Liver (tissue), 9 donors: ENCODE results near the gene UROC1. TPM values are rescaled to one million over a fixed set of nuclear protein-coding genes. Genes with fewer than 3 reads are reported as not detected.

Source experiments
- DNase-seq: peaks from one replicate; pipeline ENCODE4 v3.0.0-alpha.2; 2017; ENCODE audit warnings: low spot score
- H3K27ac ChIP-seq, 2 donors: one replicate each; pipeline ENCODE4 v1.7.0; 2013; ENCODE audit warnings: inconsistent platforms in 2 of 2, low read length in 2 of 2, control low read depth in 1 of 2, low read depth in 1 of 2, mild to moderate bottlenecking in 1 of 2
- H3K27me3 ChIP-seq, 4 donors: one replicate each; pipeline versions ENCODE4 v1.6.1 to v1.7.0; 2013; ENCODE audit warnings: low read length in 3 of 4, inconsistent platforms in 1 of 4, mild to moderate bottlenecking in 1 of 4, moderate library complexity in 1 of 4; ENCODE audit not compliant: control insufficient read depth in 4 of 4, insufficient read depth in 4 of 4
- H3K36me3 ChIP-seq, 4 donors: one replicate each; pipeline versions ENCODE4 v1.6.1 to v1.7.0; 2013; ENCODE audit warnings: low read length in 3 of 4, mild to moderate bottlenecking in 3 of 4, low read depth in 1 of 4, moderate library complexity in 1 of 4; ENCODE audit not compliant: control insufficient read depth in 4 of 4, insufficient read depth in 3 of 4
- H3K4me1 ChIP-seq, 4 donors: one replicate each; pipeline versions ENCODE4 v1.6.1 to v1.7.0; 2013; ENCODE audit warnings: low read length in 3 of 4, mild to moderate bottlenecking in 3 of 4, moderate library complexity in 1 of 4; ENCODE audit not compliant: control insufficient read depth in 4 of 4, insufficient read depth in 4 of 4
- H3K4me3 ChIP-seq, 3 donors: one replicate each; pipeline versions ENCODE4 v1.6.1 to v1.7.0; 2013; ENCODE audit warnings: low read length in 3 of 3, control low read depth in 1 of 3, low read depth in 1 of 3, mild to moderate bottlenecking in 1 of 3
- H3K9ac ChIP-seq, 2 donors: one replicate each; pipeline ENCODE4 v1.7.0; 2013; ENCODE audit warnings: low read length in 2 of 2, mild to moderate bottlenecking in 2 of 2, moderate library complexity in 2 of 2, control low read depth in 1 of 2, low read depth in 1 of 2
- H3K9me3 ChIP-seq, 4 donors: one replicate each; pipeline versions ENCODE4 v1.6.1 to v1.7.0; 2013; ENCODE audit warnings: low read length in 3 of 4; ENCODE audit not compliant: control insufficient read depth in 4 of 4
- FOXA2 ChIP-seq: IDR thresholded peaks from 2 replicates; pipeline ENCODE4 v1.6.1; 2016; ENCODE audit warnings: antibody characterized with exemption
- GABPA ChIP-seq, 2 donors: IDR thresholded peaks in 1 of 2; conservative IDR thresholded peaks in 1 of 2; 2 replicates each; pipeline ENCODE4 v1.6.1; 2016; ENCODE audit warnings: antibody characterized with exemption in 2 of 2, mild to moderate bottlenecking in 1 of 2, moderate library complexity in 1 of 2
- HNF4G ChIP-seq: IDR thresholded peaks from 2 replicates; pipeline ENCODE4 v1.6.1; 2016; ENCODE audit warnings: antibody characterized with exemption
- MAX ChIP-seq: IDR thresholded peaks from 2 replicates; pipeline ENCODE4 v1.6.1; 2016; ENCODE audit warnings: antibody characterized with exemption
- NR2F2 ChIP-seq: IDR thresholded peaks from 2 replicates; pipeline ENCODE4 v1.6.1; 2016; ENCODE audit warnings: antibody characterized with exemption
- RAD21 ChIP-seq, 2 donors: IDR thresholded peaks; 2 replicates each; pipeline ENCODE4 v1.6.1; 2016; ENCODE audit warnings: antibody characterized with exemption in 2 of 2, mild to moderate bottlenecking in 2 of 2
- REST ChIP-seq: IDR thresholded peaks from 2 replicates; pipeline ENCODE4 v1.6.1; 2016; ENCODE audit warnings: antibody characterized with exemption, mild to moderate bottlenecking
- RXRA ChIP-seq, 2 donors: IDR thresholded peaks; 2 replicates each; pipeline ENCODE4 v1.6.1; 2017 to 2018; ENCODE audit warnings: antibody characterized with exemption in 2 of 2, mild to moderate bottlenecking in 1 of 2
- SP1 ChIP-seq: IDR thresholded peaks from 2 replicates; pipeline ENCODE4 v1.6.1; 2018; ENCODE audit warnings: antibody characterized with exemption, mild to moderate bottlenecking
- TAF1 ChIP-seq: conservative IDR thresholded peaks from 2 replicates; pipeline ENCODE4 v1.6.1; 2016; ENCODE audit warnings: antibody characterized with exemption, mild to moderate bottlenecking
- YY1 ChIP-seq: IDR thresholded peaks from 2 replicates; pipeline ENCODE4 v1.6.1; 2016; ENCODE audit warnings: antibody characterized with exemption, mild to moderate bottlenecking
- WGBS: extraction: QIAGEN DNeasy Blood & Tissue Kit; methylation state at CpG from one replicate; pipeline ENCODE4 v1.1.7; 2013; 5-methylcytosine and 5-hydroxymethylcytosine counted together
- polyA plus RNA-seq, 2 donors: library from polyadenylated mRNA; stranded (reverse) in 1 of 2; unstranded in 1 of 2; fragments of 200-250 nt in 1 of 2; fragments of >200 nt in 1 of 2; fragmentation: Nextera tagmentation in 1 of 2; extraction: Ambion mirVana in 1 of 2; gene quantifications; one replicate each; pipeline versions ENCODE4 v1.2.1 to v1.2.3, GENCODE V29; 2013 to 2015
- total RNA-seq, 2 donors: library from RNA; depleted of rRNA; stranded (reverse); fragments of >200 nt; gene quantifications; one replicate each; pipeline ENCODE4 v1.2.3, GENCODE V29; 2014
- TF ChIP-seq, protein P1 (sequence below): IDR thresholded peaks from 2 replicates; pipeline ENCODE4 v1.6.1; 2016; ENCODE audit warnings: antibody characterized with exemption
- TF ChIP-seq, protein P2 (sequence below): IDR thresholded peaks from 2 replicates; pipeline ENCODE4 v1.6.1; 2016; ENCODE audit warnings: antibody characterized with exemption
- TF ChIP-seq, protein P3 (sequence below): fragments of 150-350 bp; IDR thresholded peaks from 2 replicates; pipeline ENCODE4 v1.5.1; 2017; ENCODE audit warnings: improper control_type of control experiment, low read depth, low read length; ENCODE audit not compliant: missing input control
- donor health status: healthy.
- donor health status: healthy.
- donor health status: healthy.
- donor health status: healthy.
- donor health status: healthy.

UROC1 gene
- total and polyA plus RNA-seq, 4 donors: 5.9 to 28.4 (median 18.2) TPM

DNA sequence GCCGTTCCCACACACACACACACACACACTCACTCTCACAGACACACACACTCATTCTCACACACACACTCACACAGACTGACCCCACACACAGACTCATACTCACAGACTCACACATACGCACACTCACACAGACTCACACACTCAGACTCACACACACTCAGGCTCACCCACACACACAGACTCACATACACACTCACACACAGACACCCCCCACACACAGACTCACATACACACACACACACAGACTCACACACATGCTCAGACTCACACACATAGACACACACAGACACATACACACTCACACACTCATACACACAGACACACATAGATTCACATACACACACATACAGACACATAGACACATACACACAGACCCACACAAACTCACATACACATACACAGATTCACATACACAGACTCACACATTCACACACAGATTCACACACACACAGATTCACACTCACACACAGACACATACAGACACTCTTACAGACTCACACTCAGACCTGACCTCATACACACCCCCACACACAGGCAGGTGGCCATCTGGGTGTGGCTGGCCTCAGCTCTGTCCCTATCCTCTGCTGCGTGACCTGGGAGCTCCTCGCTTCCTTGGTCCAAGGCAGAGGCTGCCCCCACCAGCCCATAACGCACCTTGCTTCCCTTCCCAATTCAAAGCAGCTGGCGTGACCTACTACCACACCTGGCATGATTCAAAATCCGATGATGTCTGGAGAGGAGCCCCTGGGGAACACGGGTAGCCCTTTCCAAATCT, 39.3 kb upstream of the UROC1 start:
- 93% methylated on average over 8 of the region's 8 CpGs for WGBS
- no peak for DNase-seq
- Histone ChIP-seq H3K4me1 (no peaks in the 10 kb centered on the region), H3K27ac (no peak overlapping the region), H3K4me3 (no peak overlapping the region), H3K27me3 (no peaks in the 10 kb centered on the region), H3K9me3 (no peaks in the 10 kb centered on the region), H3K9ac (no peak overlapping the region), H3K36me3 (no peaks in the 10 kb centered on the region)
- no peak for TF ChIP-seq MAX
- TF ChIP-seq, protein P1, sequence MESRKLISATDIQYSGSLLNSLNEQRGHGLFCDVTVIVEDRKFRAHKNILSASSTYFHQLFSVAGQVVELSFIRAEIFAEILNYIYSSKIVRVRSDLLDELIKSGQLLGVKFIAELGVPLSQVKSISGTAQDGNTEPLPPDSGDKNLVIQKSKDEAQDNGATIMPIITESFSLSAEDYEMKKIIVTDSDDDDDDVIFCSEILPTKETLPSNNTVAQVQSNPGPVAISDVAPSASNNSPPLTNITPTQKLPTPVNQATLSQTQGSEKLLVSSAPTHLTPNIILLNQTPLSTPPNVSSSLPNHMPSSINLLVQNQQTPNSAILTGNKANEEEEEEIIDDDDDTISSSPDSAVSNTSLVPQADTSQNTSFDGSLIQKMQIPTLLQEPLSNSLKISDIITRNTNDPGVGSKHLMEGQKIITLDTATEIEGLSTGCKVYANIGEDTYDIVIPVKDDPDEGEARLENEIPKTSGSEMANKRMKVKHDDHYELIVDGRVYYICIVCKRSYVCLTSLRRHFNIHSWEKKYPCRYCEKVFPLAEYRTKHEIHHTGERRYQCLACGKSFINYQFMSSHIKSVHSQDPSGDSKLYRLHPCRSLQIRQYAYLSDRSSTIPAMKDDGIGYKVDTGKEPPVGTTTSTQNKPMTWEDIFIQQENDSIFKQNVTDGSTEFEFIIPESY: no peak
- TF ChIP-seq RXRA (IDR thresholded peaks at IDR 0.05): no peak
- no peak for TF ChIP-seq YY1
- TF ChIP-seq, protein P2, sequence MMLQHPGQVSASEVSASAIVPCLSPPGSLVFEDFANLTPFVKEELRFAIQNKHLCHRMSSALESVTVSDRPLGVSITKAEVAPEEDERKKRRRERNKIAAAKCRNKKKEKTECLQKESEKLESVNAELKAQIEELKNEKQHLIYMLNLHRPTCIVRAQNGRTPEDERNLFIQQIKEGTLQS: no peak
- TF ChIP-seq NR2F2: no peak
- no peak for TF ChIP-seq TAF1
- no peak for TF ChIP-seq SP1
- TF ChIP-seq REST: no peak
- TF ChIP-seq FOXA2: no peak
- TF ChIP-seq, protein P3, sequence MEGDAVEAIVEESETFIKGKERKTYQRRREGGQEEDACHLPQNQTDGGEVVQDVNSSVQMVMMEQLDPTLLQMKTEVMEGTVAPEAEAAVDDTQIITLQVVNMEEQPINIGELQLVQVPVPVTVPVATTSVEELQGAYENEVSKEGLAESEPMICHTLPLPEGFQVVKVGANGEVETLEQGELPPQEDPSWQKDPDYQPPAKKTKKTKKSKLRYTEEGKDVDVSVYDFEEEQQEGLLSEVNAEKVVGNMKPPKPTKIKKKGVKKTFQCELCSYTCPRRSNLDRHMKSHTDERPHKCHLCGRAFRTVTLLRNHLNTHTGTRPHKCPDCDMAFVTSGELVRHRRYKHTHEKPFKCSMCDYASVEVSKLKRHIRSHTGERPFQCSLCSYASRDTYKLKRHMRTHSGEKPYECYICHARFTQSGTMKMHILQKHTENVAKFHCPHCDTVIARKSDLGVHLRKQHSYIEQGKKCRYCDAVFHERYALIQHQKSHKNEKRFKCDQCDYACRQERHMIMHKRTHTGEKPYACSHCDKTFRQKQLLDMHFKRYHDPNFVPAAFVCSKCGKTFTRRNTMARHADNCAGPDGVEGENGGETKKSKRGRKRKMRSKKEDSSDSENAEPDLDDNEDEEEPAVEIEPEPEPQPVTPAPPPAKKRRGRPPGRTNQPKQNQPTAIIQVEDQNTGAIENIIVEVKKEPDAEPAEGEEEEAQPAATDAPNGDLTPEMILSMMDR: no peak
- TF ChIP-seq HNF4G: no peak
- TF ChIP-seq RAD21 (IDR thresholded peaks at IDR 0.05): no peak
- TF ChIP-seq GABPA (IDR thresholded peaks at IDR 0.05 in 1 of 2, conservative IDR thresholded peaks at IDR 0.05 in 1 of 2): no peak
